Hypothalamus (tissue), 51 donors: ENCODE results near the gene PHLDB2.

Experiments used
- DNase-seq, 51 donors: peaks; one replicate each; lab custom pipeline; 2025; lab: John Stamatoyannopoulos, UW

The PHLDB2 gene

GRCh38 chr3:111981457-111981763 is 122.3 kb downstream of the PHLDB2 start:
- no peak for DNase-seq

- DNase-seq: no peak
Observed at GRCh38 chr3:111984636-111985298, 125.7 kb downstream of the PHLDB2 start.

GRCh38 chr3:111986800-111987199 is 127.7 kb downstream of the PHLDB2 start:
- DNase-seq: no peak

GRCh38 chr3:111989061-111989678 is 130.1 kb downstream of the PHLDB2 start:
- DNase-seq: peak in 3 of 51 donors; percentile 13 to 52 (median 18)

DNA sequence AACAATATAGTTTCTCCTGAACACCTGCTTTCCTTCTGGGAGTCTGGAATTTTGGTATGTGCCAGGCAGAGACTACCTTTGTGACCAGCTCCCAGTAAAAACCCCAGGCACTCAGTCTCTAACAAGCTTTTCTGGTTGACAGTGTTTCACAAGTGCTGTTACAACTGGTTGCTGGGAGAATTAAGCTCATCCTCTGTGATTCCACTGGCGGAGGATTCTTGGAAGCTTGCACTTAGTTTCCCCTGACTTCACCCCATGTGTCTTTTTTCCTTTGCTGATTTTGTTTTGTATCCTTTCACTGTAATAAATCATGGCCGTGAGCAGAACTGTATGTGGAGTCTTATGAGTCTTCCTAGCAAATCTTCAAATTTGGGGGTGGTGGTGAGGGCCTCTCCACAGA is 134.0 kb downstream of the PHLDB2 start:
- no peak for DNase-seq

GRCh38 chr3:111998636-111999483 is 139.8 kb downstream of the PHLDB2 start, which contains the start of gene TAGLN3:
TAGLN3 (plus strand) TSS chr3:111998922; CDS start chr3:111999423, 501 bp downstream.
- DNase-seq: peak in 36 of 51 donors; percentile 3 to 80 (median 38)

DNA sequence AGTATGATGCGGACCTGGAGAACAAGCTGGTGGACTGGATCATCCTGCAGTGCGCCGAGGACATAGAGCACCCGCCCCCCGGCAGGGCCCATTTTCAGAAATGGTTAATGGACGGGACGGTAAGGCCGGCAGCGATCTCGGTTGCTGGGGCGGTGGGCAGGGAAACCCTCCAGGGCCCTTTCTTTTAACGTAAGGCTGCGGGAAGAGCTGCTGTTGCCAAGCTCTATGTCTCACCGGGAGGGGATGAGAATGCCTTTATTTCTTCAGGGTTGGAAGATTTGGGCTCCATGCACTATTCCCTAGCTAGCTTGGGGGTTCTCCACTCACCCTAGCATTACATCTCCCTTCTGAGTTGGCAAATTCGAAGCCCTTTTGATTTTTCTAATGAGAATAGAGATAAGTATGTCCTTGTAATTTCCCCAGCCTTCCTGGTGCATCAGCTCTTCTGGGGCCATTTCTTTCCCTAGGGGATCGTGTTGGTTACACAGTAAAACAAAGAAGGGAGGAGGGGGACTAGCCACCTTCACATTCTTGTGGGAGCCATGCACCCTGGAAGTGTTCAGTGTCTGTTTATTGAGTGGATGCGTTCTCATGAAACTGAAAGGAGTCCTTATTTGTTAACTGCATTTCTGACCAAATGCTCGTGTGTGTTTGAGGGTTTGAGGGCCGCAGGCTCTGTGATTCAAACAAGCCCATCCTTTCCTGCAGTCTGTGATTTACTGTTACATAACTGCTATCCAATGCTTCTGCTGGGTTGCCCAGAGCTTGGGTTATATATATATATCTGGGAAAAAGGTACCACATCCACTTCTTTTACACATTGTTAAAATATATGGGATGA is 140.6 kb downstream of the PHLDB2 start:
- peak in 3 of 51 donors; percentile 22 to 60 (median 57) for DNase-seq

DNA sequence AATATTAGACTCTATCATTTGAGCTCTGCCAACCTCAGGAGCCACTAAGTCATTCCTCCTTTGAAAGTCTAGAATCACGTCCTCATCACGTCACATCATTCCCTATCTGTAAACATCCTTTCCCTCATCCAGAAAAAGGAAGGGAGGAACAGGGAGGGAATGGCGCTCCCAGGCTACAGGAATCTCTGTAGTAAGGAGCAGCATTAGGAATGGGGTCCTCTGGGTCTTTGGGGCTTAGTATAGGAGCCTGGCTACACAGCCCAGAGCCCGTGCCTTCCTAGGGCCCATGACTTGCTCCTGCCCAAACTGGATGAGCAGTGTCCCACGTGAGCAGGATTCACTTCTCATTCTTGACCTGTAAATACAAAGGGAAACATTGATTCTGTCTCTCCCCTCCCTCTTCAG is 141.3 kb downstream of the PHLDB2 start:
- peak in 1 of 51 donors; percentile 60 for DNase-seq

DNA sequence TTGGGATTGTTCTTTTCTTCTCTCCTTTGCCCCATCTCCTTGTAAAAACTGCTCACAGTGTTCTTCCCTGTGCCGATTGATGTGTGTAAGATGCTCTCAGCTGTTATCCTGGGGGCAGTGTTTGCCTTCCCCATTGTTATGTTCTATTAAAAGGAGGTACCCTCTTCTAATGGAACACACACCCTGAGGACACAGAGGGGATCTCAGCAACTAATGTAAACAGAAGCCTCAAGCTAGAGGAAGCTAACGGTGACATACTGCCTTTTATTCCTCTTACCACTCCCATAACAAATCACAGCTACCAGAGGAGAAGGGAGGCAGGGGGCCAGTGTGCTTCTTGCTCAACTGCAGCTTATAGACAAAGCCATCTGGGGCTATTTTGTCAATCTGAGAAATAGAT is 141.9 kb downstream of the PHLDB2 start:
- DNase-seq: peak in 1 of 51 donors; percentile 35

DNA sequence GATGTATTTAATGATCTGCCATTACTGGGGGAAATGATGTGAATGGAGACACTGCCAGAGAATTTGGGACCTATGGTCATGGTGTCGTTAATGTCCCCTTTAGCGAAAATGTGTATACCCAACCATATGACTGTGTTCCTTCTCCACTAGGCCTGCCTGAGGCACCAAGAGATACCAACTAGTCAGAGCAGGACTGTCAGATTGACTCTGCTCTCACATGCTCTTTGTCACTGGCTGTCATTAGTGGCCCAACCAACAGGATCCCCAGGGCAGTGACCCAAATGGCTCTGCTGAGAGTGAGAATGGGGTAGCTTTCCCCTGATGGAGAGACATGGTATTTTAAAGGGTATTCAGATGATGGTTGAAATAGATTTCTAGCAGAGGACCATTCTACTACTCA is 142.5 kb downstream of the PHLDB2 start:
- DNase-seq: peak in 1 of 51 donors; percentile 52

GRCh38 chr3:112002096-112002971 is 143.3 kb downstream of the PHLDB2 start:
- DNase-seq: peak in 2 of 51 donors; percentile 42 to 55

DNA sequence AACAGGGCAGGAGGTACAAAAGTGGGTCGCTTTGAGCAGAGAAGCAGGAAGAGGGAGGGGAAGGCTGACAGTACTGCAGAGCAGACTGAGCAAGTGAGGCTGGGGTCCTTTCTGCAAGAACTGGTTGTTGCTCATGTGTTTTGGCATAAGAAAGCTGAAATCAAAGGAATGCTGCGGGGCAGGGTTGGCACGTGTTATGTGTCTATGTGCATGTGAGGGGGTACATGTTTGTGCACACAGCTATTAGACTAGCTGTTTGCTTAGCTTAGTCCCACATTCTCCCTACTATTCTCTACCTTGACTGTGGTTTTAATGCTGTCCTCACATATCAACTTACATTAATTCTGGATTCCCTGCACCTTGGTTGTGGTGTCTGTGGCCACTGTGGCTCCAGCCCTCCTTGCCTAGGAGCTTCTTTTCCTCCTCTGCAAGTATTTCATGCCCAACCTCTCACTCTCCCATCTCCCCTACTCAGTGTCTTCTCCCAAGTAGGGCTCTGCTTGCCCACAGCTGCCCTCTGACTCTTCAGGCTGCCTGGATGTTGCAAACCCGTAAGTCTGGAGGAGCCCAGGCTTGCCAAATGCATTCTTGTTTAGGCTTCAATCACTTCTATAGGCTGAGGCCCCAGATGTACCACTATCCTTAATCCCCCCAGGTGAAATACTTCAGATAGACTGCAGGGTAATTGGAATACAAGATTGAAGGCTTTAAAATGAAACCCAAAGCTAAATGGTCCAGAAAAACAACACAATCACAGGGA is 144.4 kb downstream of the PHLDB2 start:
- no peak for DNase-seq

DNA sequence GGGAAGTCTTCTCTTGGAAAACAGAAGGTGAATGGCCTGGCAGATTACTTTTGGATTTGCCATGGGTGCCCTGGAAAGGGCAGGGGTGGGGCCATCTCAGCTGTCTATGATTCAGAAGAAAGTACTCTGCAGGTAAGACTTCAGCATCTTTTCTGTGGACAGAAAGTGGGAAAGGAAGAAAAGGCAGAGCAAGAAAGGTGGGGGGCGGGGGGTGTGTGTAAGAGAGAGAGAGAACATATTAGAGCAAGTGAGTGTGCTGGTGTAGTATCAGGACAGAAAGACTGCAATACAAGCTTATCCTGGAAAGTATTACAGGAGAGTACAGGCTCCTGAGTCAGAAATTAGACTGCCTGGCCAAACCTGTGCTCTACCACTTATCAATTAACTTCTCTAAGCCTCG is 145.1 kb downstream of the PHLDB2 start:
- no peak for DNase-seq

GRCh38 chr3:112004669-112005068 is 145.6 kb downstream of the PHLDB2 start:
- DNase-seq: no peak

GRCh38 chr3:112005091-112005672 is 146.1 kb downstream of the PHLDB2 start:
- no peak for DNase-seq

DNA sequence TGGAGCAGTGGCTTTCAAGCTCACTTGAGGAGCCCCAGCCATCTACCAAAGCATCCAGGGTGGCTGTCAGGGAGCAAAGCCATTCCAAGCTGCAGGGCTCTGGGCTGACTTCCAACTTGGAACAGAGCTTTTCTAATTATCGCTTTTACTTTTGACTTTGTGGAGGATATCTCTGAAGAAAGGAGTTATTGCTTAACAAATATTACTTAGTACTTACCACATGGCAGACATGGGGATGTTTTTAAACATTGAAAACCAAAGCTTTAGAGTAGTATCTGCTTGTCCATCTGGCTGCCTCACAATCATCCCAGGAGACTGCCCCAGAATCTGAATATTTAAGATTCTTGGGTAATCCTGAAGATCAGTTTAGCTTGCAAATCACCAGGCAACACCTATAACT is 148.6 kb downstream of the PHLDB2 start:
- DNase-seq: no peak

DNA sequence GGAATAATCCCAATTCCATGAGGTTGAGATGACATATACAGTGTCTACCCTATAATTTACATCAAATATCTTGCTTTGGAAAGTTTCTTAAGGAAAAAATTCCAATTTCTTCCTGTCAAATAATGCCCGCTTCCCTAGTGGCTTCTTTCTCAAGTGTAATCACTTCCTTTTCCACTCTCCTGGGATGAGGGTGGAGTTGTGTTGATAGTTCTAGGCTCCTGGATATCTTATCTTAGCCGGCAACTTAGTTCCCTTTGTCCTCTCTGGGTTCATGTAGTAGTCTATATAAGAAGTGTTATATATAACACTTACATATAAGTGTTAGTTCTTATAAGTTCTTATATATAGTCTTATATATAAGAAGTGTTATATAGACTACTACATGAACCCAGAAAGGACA is 150.6 kb downstream of the PHLDB2 start:
- DNase-seq: no peak

DNA sequence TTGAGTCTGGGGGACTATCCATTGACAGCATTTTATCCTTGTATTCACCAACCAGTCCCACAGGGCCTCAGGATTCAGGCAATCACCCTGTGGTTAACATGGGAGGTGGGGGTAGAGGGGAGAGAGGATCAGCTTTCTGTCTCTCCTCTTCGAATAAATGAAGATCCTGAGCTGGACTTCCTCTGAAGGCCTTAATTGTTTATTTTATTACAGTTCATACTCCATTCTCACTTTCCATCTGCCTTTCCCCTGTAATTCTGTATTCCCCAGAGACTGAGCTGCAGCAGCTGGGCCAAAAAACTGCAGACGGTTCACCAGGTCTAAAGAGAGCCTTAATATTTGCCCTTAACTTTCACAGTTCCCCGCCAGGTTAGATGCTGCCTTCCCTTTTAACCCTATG is 151.6 kb downstream of the PHLDB2 start:
- DNase-seq: no peak
